HG03045 (cell line): Measurements from ENCODE around the gene CPNE7.
"Not testable (repeated sequence)": the region's sequence is repeated elsewhere in the genome, so short reads cannot be mapped to it uniquely, and the experiment has no call there.

ENCODE experiments used
- ATAC-seq: cut with Tn5 transposase; IDR thresholded peaks from one replicate; pipeline ENCODE4 v1.9.1; 2021; ENCODE audit warnings: mild to moderate bottlenecking, moderate library complexity; ENCODE audit not compliant: unreplicated experiment

The CPNE7 gene

GRCh38 chr16:89565256-89565505 lies 10.4 kb upstream of the CPNE7 start:
- no peak for ATAC-seq

- ATAC-seq, result no peak
Measured at GRCh38 chr16:89565506-89566372, 9.8 kb upstream of the CPNE7 start.

DNA sequence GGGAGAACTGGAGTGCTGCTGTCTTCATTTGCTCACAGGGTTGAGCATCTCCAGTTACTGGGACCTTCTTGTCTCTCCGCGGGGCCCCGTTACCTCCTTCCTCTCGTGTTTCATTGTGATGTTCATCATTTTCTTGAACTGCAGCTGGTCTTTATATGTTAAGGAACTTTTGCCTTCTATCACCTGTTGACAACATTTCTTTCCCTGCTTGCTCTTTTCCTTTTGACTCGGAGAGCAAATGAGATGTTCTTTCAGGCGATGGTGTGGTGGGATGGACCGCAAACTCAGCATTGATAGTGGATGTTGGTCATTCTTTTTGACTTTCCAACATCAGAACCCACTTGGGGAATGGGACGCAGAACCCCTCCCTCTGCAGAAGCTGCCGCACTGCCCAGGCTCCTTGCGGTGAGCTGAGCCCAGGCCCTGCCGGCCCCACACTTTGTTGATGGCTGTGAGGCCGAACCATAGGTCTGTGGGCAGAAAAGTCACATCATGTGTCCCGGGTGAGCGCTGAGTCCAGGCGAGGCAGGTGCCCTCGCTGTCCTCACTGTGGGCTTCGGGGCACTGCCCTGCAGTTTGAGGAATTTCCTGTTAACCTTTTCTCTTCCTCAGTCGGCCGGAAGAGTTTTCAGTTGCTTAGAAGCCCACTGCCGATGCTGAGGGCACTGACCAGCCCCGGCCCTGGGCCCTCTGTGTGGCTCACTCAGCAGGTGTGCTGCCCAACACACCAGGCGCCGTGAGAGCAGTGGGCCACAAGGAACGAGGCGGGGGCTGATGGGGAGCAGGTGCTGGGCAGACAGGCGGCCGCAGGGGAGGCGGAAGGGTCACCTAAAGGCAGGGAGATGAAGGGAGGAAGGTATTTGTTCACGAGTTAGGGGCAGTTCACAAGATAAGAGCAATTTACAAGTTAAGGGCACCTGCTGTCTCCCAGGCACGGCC lies 7.6 kb upstream of the CPNE7 start:
- no peak for ATAC-seq

- ATAC-seq, result no peak
Measured at GRCh38 chr16:89569506-89570341, 5.8 kb upstream of the CPNE7 start.

DNA sequence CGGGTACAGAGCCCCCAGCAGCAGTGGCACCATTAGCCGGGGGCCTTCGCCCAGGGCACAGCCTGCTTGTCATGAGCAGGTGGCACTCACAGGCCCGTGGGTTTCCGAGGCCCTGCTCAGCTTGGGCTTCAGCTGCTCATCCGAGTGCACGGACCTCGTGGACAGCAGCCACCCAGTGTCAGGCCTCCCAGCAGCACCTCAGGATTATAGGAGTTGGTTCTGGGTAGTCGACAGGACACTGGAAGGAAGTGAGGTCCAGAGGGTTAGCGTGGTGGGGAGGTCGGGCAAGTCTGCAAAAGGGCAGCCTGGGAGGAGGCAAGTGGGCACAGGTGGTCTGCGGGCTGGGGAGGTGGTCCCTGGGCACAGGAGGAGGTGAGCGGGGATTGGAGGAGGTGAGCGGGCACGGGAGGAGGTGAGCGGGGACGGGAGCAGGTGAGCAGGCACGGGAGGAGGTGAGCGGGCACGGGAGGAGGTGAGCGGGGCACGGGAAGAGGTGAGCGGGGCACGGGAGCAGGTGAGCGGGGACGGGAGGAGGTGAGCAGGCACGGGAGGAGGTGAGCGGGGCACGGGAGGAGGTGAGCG lies 5.1 kb upstream of the CPNE7 start:
- ATAC-seq, result no peak

DNA sequence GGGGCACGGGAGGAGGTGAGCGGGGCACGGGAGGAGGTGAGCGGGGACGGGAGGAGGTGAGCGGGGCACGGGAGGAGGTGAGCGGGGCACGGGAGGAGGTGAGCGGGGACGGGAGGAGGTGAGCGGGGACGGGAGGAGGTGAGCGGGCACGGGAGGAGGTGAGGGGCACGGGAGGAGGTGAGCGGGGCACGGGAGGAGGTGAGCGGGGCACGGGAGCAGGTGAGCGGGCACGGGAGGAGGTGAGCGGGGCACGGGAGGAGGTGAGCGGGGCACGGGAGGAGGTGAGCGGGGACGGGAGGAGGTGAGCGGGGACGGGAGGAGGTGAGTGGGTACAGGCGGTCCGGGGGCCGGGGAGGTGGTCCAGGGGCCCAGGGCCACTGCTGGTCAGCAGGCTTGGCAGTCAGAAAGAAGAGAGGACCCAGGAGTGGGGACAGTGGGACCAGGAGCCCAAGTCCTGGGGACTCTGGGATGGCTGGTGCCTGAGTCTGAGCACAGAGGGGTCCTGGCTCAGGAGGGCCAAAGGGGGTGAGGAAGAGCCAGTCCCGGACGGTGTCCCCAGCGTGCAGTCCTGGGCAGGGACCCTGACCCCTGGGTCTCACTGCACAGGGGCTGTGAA lies 4.5 kb upstream of the CPNE7 start:
- not testable (repeated sequence) for ATAC-seq

DNA sequence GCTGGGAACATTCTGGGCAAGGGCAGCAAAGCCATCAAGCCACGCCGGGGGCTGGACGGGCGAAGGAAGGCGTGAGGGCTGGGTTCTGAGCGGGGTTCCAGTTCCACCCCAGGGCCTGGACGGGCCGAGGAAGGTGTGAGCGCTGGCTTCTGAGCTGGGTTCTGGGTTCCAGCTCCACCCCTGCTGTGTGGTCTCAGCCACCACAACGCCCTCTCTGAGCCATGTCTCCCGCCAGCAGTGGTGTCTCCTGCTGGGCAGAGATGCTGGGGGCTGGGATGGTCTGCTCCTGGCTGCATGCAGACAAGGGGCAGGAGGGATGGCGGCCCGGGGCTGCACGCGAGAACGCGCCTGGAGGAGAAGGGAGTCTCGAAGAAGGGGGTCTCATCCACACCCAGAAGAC lies 3.9 kb upstream of the CPNE7 start:
- ATAC-seq, result no peak

DNA sequence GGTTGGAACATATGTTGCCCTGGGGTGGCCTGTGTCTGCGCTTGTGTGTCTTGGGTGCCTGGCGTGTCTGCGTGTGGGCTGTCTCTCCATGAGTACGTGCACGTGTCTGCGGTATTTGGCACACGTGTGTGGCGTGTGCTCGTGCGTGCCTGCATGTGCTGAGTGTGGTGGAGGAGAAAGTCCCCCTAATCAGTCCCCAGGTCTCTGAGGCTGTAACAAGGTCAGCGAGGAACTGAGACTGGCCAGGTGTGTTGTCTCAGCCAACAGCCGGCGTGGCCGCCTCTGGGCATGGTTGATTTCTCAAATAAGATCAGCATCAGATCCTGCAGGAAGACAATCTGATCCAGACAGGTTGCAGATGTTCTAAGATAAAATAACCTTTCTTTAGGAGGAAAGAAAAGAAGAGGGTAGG lies 3.5 kb upstream of the CPNE7 start:
- no peak for ATAC-seq

GRCh38 chr16:89572485-89573205 lies 2.9 kb upstream of the CPNE7 start:
- ATAC-seq, result no peak

GRCh38 chr16:89573826-89574680 lies 1.5 kb upstream of the CPNE7 start:
- ATAC-seq, result no peak

GRCh38 chr16:89574681-89575246 lies 794 bp upstream of the CPNE7 start:
- ATAC-seq, result no peak

DNA sequence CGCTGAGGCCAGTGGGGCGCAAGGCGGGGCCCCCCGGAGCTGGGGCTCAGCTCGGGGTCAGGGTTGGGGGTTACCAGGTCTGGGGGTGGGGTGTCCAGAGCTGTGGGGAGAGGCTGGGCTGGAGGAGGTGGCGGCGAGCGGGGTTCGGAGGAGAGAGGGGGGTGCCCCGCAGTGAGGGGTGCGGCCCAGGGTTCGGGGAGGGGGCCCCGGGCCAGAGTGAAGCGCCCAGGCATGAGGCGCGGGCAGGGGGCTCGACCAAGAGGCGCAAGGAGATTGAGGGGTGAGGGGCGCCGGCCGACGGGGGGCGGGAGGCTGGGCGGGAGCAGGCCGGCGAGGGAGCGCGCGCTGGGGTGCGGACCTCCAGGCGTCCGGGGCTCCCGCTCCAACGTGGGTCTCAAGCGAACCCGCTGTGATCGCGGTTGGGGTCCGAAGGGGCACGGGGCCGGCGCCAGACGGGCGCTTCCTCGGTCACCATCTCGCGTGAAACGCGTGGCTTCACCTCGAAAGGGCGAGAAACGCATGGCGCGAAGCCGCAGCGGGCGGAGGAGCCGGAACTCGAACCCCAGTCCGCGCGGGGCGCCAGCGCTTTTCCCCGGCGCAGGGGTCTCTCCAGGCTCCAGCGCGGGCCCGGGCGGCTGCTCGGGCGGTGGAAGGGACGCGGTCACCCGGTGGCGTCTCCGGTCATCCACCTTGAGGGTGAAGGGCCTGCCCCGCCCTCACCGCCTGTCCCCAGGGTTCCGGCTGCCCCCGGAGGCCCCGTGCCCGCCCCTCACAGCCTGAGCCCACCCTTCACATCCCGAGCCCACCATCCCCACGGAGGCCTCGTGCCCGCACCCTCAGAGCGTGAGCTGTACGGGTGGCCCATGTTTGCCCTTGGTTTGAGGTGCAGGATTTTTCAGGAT lies 846 bp downstream of the CPNE7 start:
- no peak for ATAC-seq

DNA sequence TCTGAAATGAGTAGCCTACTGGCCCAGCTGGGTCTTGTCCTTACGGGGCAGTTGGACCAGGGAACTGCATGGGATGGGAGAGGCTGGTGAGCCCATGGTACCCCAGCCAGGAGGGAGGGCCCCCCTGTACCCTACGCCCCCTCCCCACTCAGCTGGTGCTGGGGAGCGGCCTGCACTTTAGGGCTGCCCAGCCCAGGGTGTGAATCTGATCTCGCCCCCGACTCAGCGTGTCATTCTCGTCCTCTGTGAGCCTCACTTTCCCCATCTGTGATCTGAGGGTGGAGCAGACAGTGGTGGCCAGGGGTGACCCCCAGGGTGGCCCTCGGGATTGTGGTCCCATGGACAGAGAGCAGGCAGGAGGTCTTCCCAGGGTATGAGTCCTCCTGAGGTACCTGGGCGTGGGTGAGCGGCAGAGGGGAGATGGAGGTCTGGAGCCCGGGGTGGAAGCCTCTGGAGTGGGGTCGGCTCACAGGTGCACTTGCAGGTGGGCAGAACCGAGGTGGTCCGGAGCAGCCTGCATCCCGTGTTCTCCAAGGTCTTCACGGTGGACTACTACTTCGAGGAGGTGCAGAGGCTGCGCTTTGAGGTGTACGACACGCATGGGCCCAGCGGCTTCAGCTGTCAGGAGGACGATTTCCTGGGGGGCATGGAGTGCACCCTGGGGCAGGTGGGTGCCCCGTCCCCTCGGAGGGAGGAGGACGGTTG lies 1.6 kb downstream of the CPNE7 start:
- ATAC-seq, result no peak

GRCh38 chr16:89579351-89579750 lies 3.8 kb downstream of the CPNE7 start:
- no peak for ATAC-seq

DNA sequence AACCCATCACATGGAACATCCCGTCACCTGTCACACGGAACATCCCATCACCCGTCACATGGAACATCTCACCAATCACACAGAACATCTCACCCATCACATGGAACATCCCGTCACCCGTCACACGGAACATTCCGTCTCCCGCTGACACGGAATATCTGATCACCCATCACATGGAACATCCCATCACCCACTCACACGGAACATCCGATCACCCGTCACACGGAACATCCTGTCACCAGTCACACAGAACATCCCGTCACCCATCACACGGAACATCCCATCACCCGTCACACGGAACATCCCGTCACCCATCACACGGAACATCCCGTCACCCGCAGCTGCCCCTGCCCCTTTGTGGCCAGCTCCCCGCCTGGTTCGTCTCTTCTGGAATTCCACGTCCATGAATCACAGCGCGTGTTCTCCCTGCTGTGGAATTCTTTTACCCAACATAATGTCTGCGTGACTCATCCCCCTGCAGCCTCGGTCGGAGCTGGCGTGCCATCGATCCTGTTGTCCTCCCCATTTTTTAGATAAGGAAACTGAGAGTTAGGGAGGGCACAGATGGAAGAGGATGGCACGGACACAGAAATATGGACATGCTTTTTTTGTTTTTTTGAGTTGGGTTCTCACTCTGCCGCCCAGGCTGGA lies 5.6 kb downstream of the CPNE7 start:
- ATAC-seq, result no peak

DNA sequence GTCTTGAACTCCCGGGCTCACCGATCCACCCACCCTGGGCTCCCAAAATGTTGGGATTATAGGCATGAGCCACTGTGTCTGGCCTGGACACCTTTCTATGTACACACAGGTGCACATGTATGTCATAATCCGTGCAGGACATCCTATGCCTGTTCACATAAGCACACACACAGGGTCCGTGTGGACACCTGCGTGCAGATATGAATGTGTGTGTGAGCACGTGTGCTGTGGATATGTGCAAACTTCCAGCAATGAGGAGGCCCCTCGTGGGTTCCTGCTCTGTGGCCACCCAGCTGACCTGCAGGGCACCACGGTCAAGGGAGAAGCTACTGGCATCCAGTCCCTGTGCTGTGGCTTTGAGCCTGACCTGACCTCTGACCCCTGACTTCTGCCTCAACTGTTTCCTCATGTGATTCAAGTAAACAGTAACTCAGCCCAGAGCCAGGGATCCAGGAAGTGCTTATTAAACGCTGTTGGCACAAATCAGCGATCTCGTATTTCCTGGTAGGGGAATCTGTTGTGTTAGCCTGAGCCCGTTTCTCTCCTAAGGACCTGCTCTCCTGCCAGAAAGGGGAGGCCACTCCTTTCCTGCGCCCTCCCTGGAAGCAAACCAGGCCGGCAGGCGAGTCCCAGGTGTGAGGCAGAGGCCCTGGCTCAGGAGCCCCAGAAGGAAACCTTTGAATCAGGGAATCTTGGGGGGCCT lies 6.5 kb downstream of the CPNE7 start:
- ATAC-seq, result no peak
